H1 (cell line): Measurements from ENCODE around the gene CACNA1C. TPM values are rescaled to one million over a fixed set of nuclear protein-coding genes. Genes with fewer than 3 reads are reported as not detected.

Experiments used
- CTCF ChIA-PET: fragments of 300-600 bp; sonication (Branson Sonifier 250); formaldehyde crosslinking; loops from one replicate; lab custom pipeline; 2021; ENCODE audit not compliant: partially characterized antibody; lab: Charles Lee
- POLR2A ChIA-PET: fragments of 300-600 bp; sonication (Branson Sonifier 250); formaldehyde crosslinking; loops from one replicate; lab custom pipeline; 2021; ENCODE audit warnings: inconsistent platforms; ENCODE audit not compliant: partially characterized antibody; lab: Charles Lee
- DNase-seq, 2 experiments: peaks; one replicate each; pipeline versions ENCODE4 v3.0.0 to v3.0.0-alpha.2; 2010 to 2022; ENCODE audit warnings: low spot score in 2 of 2, low read depth in 1 of 2, mixed read lengths in 1 of 2
- FAIRE-seq: peaks from 2 replicates; lab custom pipeline; 2011; peaks lifted over from hg19 to GRCh38; lab: Jason Lieb, UNC
- H2AFZ ChIP-seq: 2 replicates; pipeline ENCODE4 v1.8.1; 2012; ENCODE audit warnings: low read length, inconsistent platforms
- H2AK5ac ChIP-seq: 2 replicates; pipeline ENCODE4 v1.6.1; 2013; ENCODE audit warnings: low read depth, low read length
- H2BK120ac ChIP-seq: replicated peaks from 2 replicates; pipeline ENCODE3; 2013; ENCODE audit warnings: low read depth, low read length, inconsistent platforms
- H2BK12ac ChIP-seq: 2 replicates; pipeline ENCODE4 v1.6.1; 2013; ENCODE audit warnings: low read depth, low read length
- H2BK15ac ChIP-seq: 2 replicates; pipeline ENCODE4 v1.6.1; 2013; ENCODE audit warnings: low read length
- H2BK20ac ChIP-seq: 2 replicates; pipeline ENCODE4 v1.6.1; 2013; ENCODE audit warnings: low read length
- H2BK5ac ChIP-seq: 2 replicates; pipeline ENCODE4 v1.6.1; 2013; ENCODE audit warnings: low read depth, low read length
- H3K14ac ChIP-seq: 2 replicates; pipeline ENCODE4 v1.6.1; 2013; ENCODE audit warnings: inconsistent platforms; ENCODE audit not compliant: insufficient read length
- H3K18ac ChIP-seq: 2 replicates; pipeline ENCODE4 v1.6.1; 2013; ENCODE audit warnings: low read length; ENCODE audit errors: extremely low read depth
- H3K23ac ChIP-seq: 2 replicates; pipeline ENCODE4 v1.6.1; 2013; ENCODE audit warnings: inconsistent platforms; ENCODE audit not compliant: insufficient read length
- H3K23me2 ChIP-seq: 2 replicates; pipeline ENCODE4 v1.6.1; 2013; ENCODE audit warnings: low read depth, low read length
- H3K27ac ChIP-seq: 2 replicates; pipeline ENCODE4 v1.6.1; 2011; ENCODE audit warnings: low read depth, low read length, inconsistent platforms
- H3K27me3 ChIP-seq, 4 experiments: replicated peaks in 1 of 4; 1 replicate in 1 of 4; 2 replicates in 3 of 4; pipeline versions ENCODE4 v1.6.1 to v1.8.1; 2011 to 2013; ENCODE audit warnings: low read length in 3 of 4, mild to moderate bottlenecking in 3 of 4, inconsistent platforms in 2 of 4, mixed read lengths in 2 of 4, moderate library complexity in 1 of 4; ENCODE audit not compliant: control insufficient read depth in 3 of 4, insufficient read depth in 3 of 4; ENCODE audit errors: extremely low read depth in 1 of 4
- H3K36me3 ChIP-seq, 4 experiments: 2 replicates each; pipeline versions ENCODE4 v1.6.1 to v1.8.1; 2011 to 2013; ENCODE audit warnings: mild to moderate bottlenecking in 4 of 4, low read length in 3 of 4, moderate library complexity in 2 of 4, control low read depth in 1 of 4, inconsistent platforms in 1 of 4; ENCODE audit not compliant: insufficient read depth in 4 of 4, control insufficient read depth in 2 of 4
- H3K4ac ChIP-seq: replicated peaks from 2 replicates; pipeline ENCODE3; 2013; ENCODE audit warnings: low read length, low read depth, mixed read lengths, inconsistent platforms; ENCODE audit not compliant: insufficient read length
- H3K4me1 ChIP-seq, 4 experiments: replicated peaks in 1 of 4; 1 replicate in 1 of 4; 2 replicates in 3 of 4; pipeline versions ENCODE4 v1.6.1 to v1.8.1; 2011 to 2013; ENCODE audit warnings: low read length in 3 of 4, inconsistent platforms in 2 of 4, mixed read lengths in 1 of 4; ENCODE audit not compliant: insufficient read depth in 4 of 4, control insufficient read depth in 3 of 4
- H3K4me2 ChIP-seq, 2 experiments: 2 replicates each; pipeline versions ENCODE4 v1.6.1 to v1.8.1; 2011 to 2013; ENCODE audit warnings: low read depth in 2 of 2, low read length in 2 of 2, control low read depth in 1 of 2, inconsistent platforms in 1 of 2, mild to moderate bottlenecking in 1 of 2; ENCODE audit not compliant: insufficient read depth in 1 of 2
- H3K4me3 ChIP-seq, 4 experiments: fragments of 200-600, 300-600 bp in 1 of 4; sonication (generic), shearing (Covaris generic), sonication (Bioruptor Twin) in 1 of 4; 2 replicates each; pipeline versions ENCODE4 v1.5.1 to v1.8.1; 2011 to 2016; ENCODE audit warnings: low read length in 4 of 4, low read depth in 3 of 4, control low read depth in 2 of 4, inconsistent platforms in 2 of 4, mild to moderate bottlenecking in 2 of 4, mixed read lengths in 1 of 4, moderate library complexity in 1 of 4; ENCODE audit not compliant: insufficient read depth in 2 of 4; ENCODE audit errors: extremely low read depth in 1 of 4
- H3K56ac ChIP-seq: replicated peaks from 2 replicates; pipeline ENCODE3; 2013; ENCODE audit warnings: low read depth, mild to moderate bottlenecking, mixed read lengths, low read length, inconsistent platforms; ENCODE audit not compliant: insufficient read length
- H3K79me1 ChIP-seq: 2 replicates; pipeline ENCODE4 v1.6.1; 2013; ENCODE audit warnings: low read depth, low read length, control low read depth
- H3K79me2 ChIP-seq, 2 experiments: 2 replicates each; pipeline versions ENCODE4 v1.6.1 to v1.8.1; 2012 to 2013; ENCODE audit warnings: low read length in 2 of 2, mild to moderate bottlenecking in 2 of 2, inconsistent platforms in 1 of 2; ENCODE audit not compliant: insufficient read depth in 2 of 2, control insufficient read depth in 1 of 2
- H3K9ac ChIP-seq, 4 experiments: replicated peaks in 1 of 4; 1 replicate in 1 of 4; 2 replicates in 3 of 4; pipeline versions ENCODE4 v1.6.1 to v1.8.1; 2011 to 2013; ENCODE audit warnings: low read depth in 3 of 4, low read length in 3 of 4, control low read depth in 2 of 4, mild to moderate bottlenecking in 2 of 4, moderate library complexity in 2 of 4, inconsistent platforms in 1 of 4; ENCODE audit errors: extremely low read depth in 1 of 4
- H3K9me3 ChIP-seq, 2 experiments: 2 replicates each; pipeline versions ENCODE4 v1.6.1 to v1.8.1; 2012 to 2013; ENCODE audit warnings: mild to moderate bottlenecking in 2 of 2, moderate library complexity in 2 of 2, control low read depth in 1 of 2, inconsistent platforms in 1 of 2, low read depth in 1 of 2, low read length in 1 of 2, mixed read lengths in 1 of 2; ENCODE audit not compliant: insufficient read depth in 2 of 2
- H4K20me1 ChIP-seq, 2 experiments: replicated peaks in 1 of 2; 2 replicates each; pipeline versions ENCODE3 to v1.8.1; 2011 to 2013; ENCODE audit warnings: inconsistent platforms in 2 of 2, low read length in 2 of 2, mild to moderate bottlenecking in 1 of 2; ENCODE audit not compliant: insufficient read depth in 2 of 2, control insufficient read depth in 1 of 2
- H4K5ac ChIP-seq: 2 replicates; pipeline ENCODE4 v1.6.1; 2013; ENCODE audit warnings: low read length, low read depth, mixed read lengths, inconsistent platforms; ENCODE audit not compliant: insufficient read length
- H4K8ac ChIP-seq: 2 replicates; pipeline ENCODE4 v1.8.0; 2013; ENCODE audit warnings: mild to moderate bottlenecking, moderate library complexity, low read length, inconsistent platforms; ENCODE audit not compliant: insufficient read depth; ENCODE audit errors: extremely low read depth
- H4K91ac ChIP-seq: replicated peaks from 2 replicates; pipeline ENCODE3; 2013; ENCODE audit warnings: low read length, mixed read lengths, inconsistent platforms; ENCODE audit not compliant: insufficient read length
- CEBPB ChIP-seq: IDR thresholded peaks from 2 replicates; pipeline ENCODE4 v1.6.1; 2012; ENCODE audit warnings: low read depth, low read length
- CHD1 ChIP-seq: IDR thresholded peaks from 2 replicates; pipeline ENCODE4 v1.6.1; 2012; ENCODE audit warnings: low read depth, low read length, improper control_type of control experiment
- CTBP2 ChIP-seq: IDR thresholded peaks from 2 replicates; pipeline ENCODE4 v1.7.0; 2011; ENCODE audit warnings: borderline replicate concordance, mild to moderate bottlenecking, moderate library complexity, mixed read lengths, low read length; ENCODE audit not compliant: insufficient read depth, insufficient read length
- FOSL1 ChIP-seq: IDR thresholded peaks from 2 replicates; pipeline ENCODE4 v1.6.1; 2011; ENCODE audit warnings: mild to moderate bottlenecking, low read depth, low read length, moderate library complexity; ENCODE audit not compliant: insufficient read depth
- JUN ChIP-seq: IDR thresholded peaks from 2 replicates; pipeline ENCODE4 v1.6.1; 2011; ENCODE audit warnings: low read depth, mild to moderate bottlenecking, improper control_type of control experiment, low read length
- KDM4A ChIP-seq: IDR thresholded peaks from one replicate; pipeline ENCODE4 v1.7.1; 2012; ENCODE audit warnings: low read depth, mild to moderate bottlenecking, moderate library complexity, low read length, inconsistent platforms; ENCODE audit not compliant: severe bottlenecking
- MAFK ChIP-seq: IDR thresholded peaks from 2 replicates; pipeline ENCODE4 v1.6.1; 2012; ENCODE audit warnings: low read depth, mild to moderate bottlenecking, improper control_type of control experiment, low read length
- NRF1 ChIP-seq: IDR thresholded peaks from 2 replicates; pipeline ENCODE4 v1.6.1; 2011; ENCODE audit warnings: mild to moderate bottlenecking, low read depth, low read length, improper control_type of control experiment
- PHF8 ChIP-seq: fragments of 200-600 bp; sonication (generic); conservative IDR thresholded peaks from 2 replicates; pipeline ENCODE4 v1.7.1; 2012; ENCODE audit warnings: low read depth, mild to moderate bottlenecking, inconsistent platforms, low read length, moderate library complexity
- POU5F1 ChIP-seq: IDR thresholded peaks from 2 replicates; pipeline ENCODE4 v1.6.1; 2011; ENCODE audit warnings: low read depth, mild to moderate bottlenecking, low read length, moderate library complexity
- SIN3A ChIP-seq, 2 experiments: IDR thresholded peaks in 1 of 2; conservative IDR thresholded peaks in 1 of 2; 2 replicates each; pipeline ENCODE4 v1.6.1; 2011 to 2012; ENCODE audit warnings: low read length in 2 of 2, improper control_type of control experiment in 1 of 2, low read depth in 1 of 2, mild to moderate bottlenecking in 1 of 2
- SP1 ChIP-seq: IDR thresholded peaks from 2 replicates; pipeline ENCODE4 v1.6.1; 2011; ENCODE audit warnings: low read depth, low read length
- TAF7 ChIP-seq: optimal IDR thresholded peaks from 2 replicates; pipeline ENCODE3; 2011; ENCODE audit warnings: low read depth, mild to moderate bottlenecking, inconsistent platforms, low read length, moderate library complexity, borderline replicate concordance
- TEAD4 ChIP-seq: IDR thresholded peaks from 2 replicates; pipeline ENCODE4 v1.6.1; 2012; ENCODE audit warnings: low read depth, low read length, inconsistent platforms, mixed read lengths
- YY1 ChIP-seq: IDR thresholded peaks from 2 replicates; pipeline ENCODE4 v1.6.1; 2011; ENCODE audit warnings: low read depth, mild to moderate bottlenecking, low read length
- WGBS, 2 experiments: shearing (Covaris generic) in 1 of 2; methylation state at CpG; one replicate each; pipeline versions ENCODE4 v1.1.6 to v1.1.7; 2013 to 2015; ENCODE audit warnings: low lambda C conversion rate in 2 of 2, mixed read lengths in 2 of 2, inconsistent platforms in 1 of 2, low coverage in 1 of 2, missing lambda C conversion rate in 1 of 2; ENCODE audit not compliant: insufficient replicate concordance in 2 of 2, insufficient coverage in 1 of 2, insufficient read length in 1 of 2; ENCODE audit errors: extremely low coverage in 1 of 2, missing lambda C conversion rate in 1 of 2; 5-methylcytosine and 5-hydroxymethylcytosine counted together
- polyA plus RNA-seq, 7 experiments: library from polyadenylated mRNA; depleted of rRNA in 3 of 7; stranded (reverse) in 5 of 7; unstranded in 2 of 7; fragments of >200 nt in 5 of 7; fragments of 200-250 nt in 2 of 7; gene quantifications; 1 replicate in 5 of 7; 2 replicates in 1 of 7; 4 replicates in 1 of 7; pipeline versions ENCODE4 v1.2.1 to v1.2.3, GENCODE V29; 2011 to 2013; ENCODE audit warnings: missing spikeins in 2 of 7, mixed read lengths in 2 of 7
- total RNA-seq: library from RNA; stranded (reverse); fragmentation: NEBNext Ultra II Directional; extraction: Animal tissue kit (Norgen Biotek cat#: 25700); gene quantifications from 2 replicates; pipeline ENCODE4 v1.2.1, GENCODE V29; 2021

CACNA1C gene
- total and polyA plus RNA-seq, 2 of the 8 experiments (the other 6 are each of a cell fraction or from before 2014, with no cell fraction given): 1.3 TPM

DNA sequence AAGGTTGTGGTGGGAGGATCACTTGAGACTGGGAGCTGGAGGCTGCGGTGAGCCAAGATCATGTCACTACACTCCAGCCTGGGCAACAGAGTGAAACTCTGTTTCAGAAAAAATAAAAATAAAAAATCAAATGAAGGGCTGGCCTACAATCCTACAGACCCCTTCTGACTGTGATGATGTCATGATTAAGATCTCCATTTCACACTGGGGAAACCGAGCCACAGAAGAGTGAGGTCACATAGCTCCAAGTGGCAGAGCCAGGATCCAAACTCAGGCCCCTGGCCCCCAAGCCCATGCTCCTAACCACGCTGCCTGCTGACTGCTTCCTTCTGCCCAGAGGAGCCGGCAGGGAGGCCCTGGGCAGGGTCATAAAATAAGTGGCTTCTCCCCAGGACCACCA is 483.9 kb downstream of the CACNA1C start:
- H3K4ac ChIP-seq: no peak overlapping the region
- 79% methylated on average over 4 of the region's 4 CpGs; no CpG with 5 or more reads in 1 of the 2 experiments for WGBS, 2 experiments
- no peaks in the 10 kb centered on the region for H3K79me2 ChIP-seq
- H3K4me2 ChIP-seq: no peak overlapping the region
- DNase-seq (no peak), FAIRE-seq (no peak)
- no peak overlapping the region for H2BK20ac ChIP-seq
- H3K27me3 ChIP-seq: no peaks in the 10 kb centered on the region; a peak in 1 of 7 replicates
- no peak overlapping the region for H3K9ac ChIP-seq
- POLR2A ChIA-PET: no interaction called here
- H3K23ac ChIP-seq: no peak overlapping the region
- H2AFZ ChIP-seq: no peak overlapping the region
- H4K8ac ChIP-seq: no peak overlapping the region
- no peak overlapping the region for H3K4me3 ChIP-seq
- H2AK5ac ChIP-seq: no peak overlapping the region
- no peak overlapping the region for H3K27ac ChIP-seq
- H3K9me3 ChIP-seq: no peaks in the 10 kb centered on the region
- no peak overlapping the region for H4K5ac ChIP-seq
- H3K18ac ChIP-seq: no peak overlapping the region
- H3K79me1 ChIP-seq: no peaks in the 10 kb centered on the region
- no peak overlapping the region for H3K14ac ChIP-seq
- no peaks in the 10 kb centered on the region for H3K36me3 ChIP-seq
- CTCF ChIA-PET: interaction anchor here (1.2 to 1.3 kb wide), 3 partner anchors 28 to 47 kb away, joined by 3 read pairs; no protein-coding TSS in a partner anchor
- H3K56ac ChIP-seq: no peak overlapping the region
- no peaks in the 10 kb centered on the region; a peak in 1 of 7 replicates for H3K4me1 ChIP-seq
- no peak overlapping the region for H4K91ac ChIP-seq
- H3K23me2 ChIP-seq: no peaks in the 10 kb centered on the region
- no peak overlapping the region for H2BK120ac ChIP-seq
- H4K20me1 ChIP-seq: no peaks in the 10 kb centered on the region
- H2BK15ac ChIP-seq: no peak overlapping the region
- no peak overlapping the region for H2BK12ac ChIP-seq
- H2BK5ac ChIP-seq: no peak overlapping the region
- no peak for TF ChIP-seq SIN3A (conservative IDR thresholded peaks at IDR 0.05 in 1 of 2, IDR thresholded peaks at IDR 0.05 in 1 of 2; ENCODE audit: low read depth in 1 of 2, low read length in 2 of 2)
- no peak for TF ChIP-seq YY1
- TF ChIP-seq CEBPB: no peak
- no peak for TF ChIP-seq SP1
- TF ChIP-seq JUN: no peak
- TF ChIP-seq KDM4A: no peak
- no peak for TF ChIP-seq TAF7
- no peak for TF ChIP-seq CHD1
- no peak for TF ChIP-seq MAFK
- TF ChIP-seq NRF1: no peak
- no peak for TF ChIP-seq FOSL1
- TF ChIP-seq PHF8: no peak
- no peak for TF ChIP-seq CTBP2
- TF ChIP-seq TEAD4: no peak
- TF ChIP-seq POU5F1: no peak
